Liver (tissue), 9 donors: Measurements from ENCODE around the gene DLK1. TPM values are rescaled to one million over a fixed set of nuclear protein-coding genes. Genes with fewer than 3 reads are reported as not detected.

Source experiments
- DNase-seq: peaks from one replicate; pipeline ENCODE4 v3.0.0-alpha.2; 2017; ENCODE audit warnings: low spot score
- H3K27ac ChIP-seq, 2 donors: one replicate each; pipeline ENCODE4 v1.7.0; 2013; ENCODE audit warnings: inconsistent platforms in 2 of 2, low read length in 2 of 2, control low read depth in 1 of 2, low read depth in 1 of 2, mild to moderate bottlenecking in 1 of 2
- H3K27me3 ChIP-seq, 4 donors: one replicate each; pipeline versions ENCODE4 v1.6.1 to v1.7.0; 2013; ENCODE audit warnings: low read length in 3 of 4, inconsistent platforms in 1 of 4, mild to moderate bottlenecking in 1 of 4, moderate library complexity in 1 of 4; ENCODE audit not compliant: control insufficient read depth in 4 of 4, insufficient read depth in 4 of 4
- H3K36me3 ChIP-seq, 4 donors: one replicate each; pipeline versions ENCODE4 v1.6.1 to v1.7.0; 2013; ENCODE audit warnings: low read length in 3 of 4, mild to moderate bottlenecking in 3 of 4, low read depth in 1 of 4, moderate library complexity in 1 of 4; ENCODE audit not compliant: control insufficient read depth in 4 of 4, insufficient read depth in 3 of 4
- H3K4me1 ChIP-seq, 4 donors: one replicate each; pipeline versions ENCODE4 v1.6.1 to v1.7.0; 2013; ENCODE audit warnings: low read length in 3 of 4, mild to moderate bottlenecking in 3 of 4, moderate library complexity in 1 of 4; ENCODE audit not compliant: control insufficient read depth in 4 of 4, insufficient read depth in 4 of 4
- H3K4me3 ChIP-seq, 3 donors: one replicate each; pipeline versions ENCODE4 v1.6.1 to v1.7.0; 2013; ENCODE audit warnings: low read length in 3 of 3, control low read depth in 1 of 3, low read depth in 1 of 3, mild to moderate bottlenecking in 1 of 3
- H3K9ac ChIP-seq, 2 donors: one replicate each; pipeline ENCODE4 v1.7.0; 2013; ENCODE audit warnings: low read length in 2 of 2, mild to moderate bottlenecking in 2 of 2, moderate library complexity in 2 of 2, control low read depth in 1 of 2, low read depth in 1 of 2
- H3K9me3 ChIP-seq, 4 donors: one replicate each; pipeline versions ENCODE4 v1.6.1 to v1.7.0; 2013; ENCODE audit warnings: low read length in 3 of 4; ENCODE audit not compliant: control insufficient read depth in 4 of 4
- EGR1 ChIP-seq, 2 donors: IDR thresholded peaks; 2 replicates each; pipeline ENCODE4 v1.6.1; 2016 to 2018; ENCODE audit warnings: antibody characterized with exemption in 2 of 2, low read depth in 2 of 2
- FOXA1 ChIP-seq: IDR thresholded peaks from 2 replicates; pipeline ENCODE4 v1.6.1; 2016; ENCODE audit warnings: antibody characterized with exemption
- FOXA2 ChIP-seq: IDR thresholded peaks from 2 replicates; pipeline ENCODE4 v1.6.1; 2016; ENCODE audit warnings: antibody characterized with exemption
- HNF4A ChIP-seq, 2 donors: conservative IDR thresholded peaks; 2 replicates each; pipeline ENCODE4 v1.6.1; 2016; ENCODE audit warnings: antibody characterized with exemption in 2 of 2, mild to moderate bottlenecking in 2 of 2
- HNF4G ChIP-seq: IDR thresholded peaks from 2 replicates; pipeline ENCODE4 v1.6.1; 2016; ENCODE audit warnings: antibody characterized with exemption
- JUND ChIP-seq, 2 donors: IDR thresholded peaks; 2 replicates each; pipeline ENCODE4 v1.6.1; 2016; ENCODE audit warnings: antibody characterized with exemption in 2 of 2
- NR2F2 ChIP-seq: IDR thresholded peaks from 2 replicates; pipeline ENCODE4 v1.6.1; 2016; ENCODE audit warnings: antibody characterized with exemption
- RAD21 ChIP-seq, 2 donors: IDR thresholded peaks; 2 replicates each; pipeline ENCODE4 v1.6.1; 2016; ENCODE audit warnings: antibody characterized with exemption in 2 of 2, mild to moderate bottlenecking in 2 of 2
- RXRA ChIP-seq, 2 donors: IDR thresholded peaks; 2 replicates each; pipeline ENCODE4 v1.6.1; 2017 to 2018; ENCODE audit warnings: antibody characterized with exemption in 2 of 2, mild to moderate bottlenecking in 1 of 2
- SP1 ChIP-seq: IDR thresholded peaks from 2 replicates; pipeline ENCODE4 v1.6.1; 2018; ENCODE audit warnings: antibody characterized with exemption, mild to moderate bottlenecking
- TAF1 ChIP-seq: conservative IDR thresholded peaks from 2 replicates; pipeline ENCODE4 v1.6.1; 2016; ENCODE audit warnings: antibody characterized with exemption, mild to moderate bottlenecking
- WGBS: extraction: QIAGEN DNeasy Blood & Tissue Kit; methylation state at CpG from one replicate; pipeline ENCODE4 v1.1.7; 2013; 5-methylcytosine and 5-hydroxymethylcytosine counted together
- polyA plus RNA-seq, 2 donors: library from polyadenylated mRNA; stranded (reverse) in 1 of 2; unstranded in 1 of 2; fragments of 200-250 nt in 1 of 2; fragments of >200 nt in 1 of 2; fragmentation: Nextera tagmentation in 1 of 2; extraction: Ambion mirVana in 1 of 2; gene quantifications; one replicate each; pipeline versions ENCODE4 v1.2.1 to v1.2.3, GENCODE V29; 2013 to 2015
- total RNA-seq, 2 donors: library from RNA; depleted of rRNA; stranded (reverse); fragments of >200 nt; gene quantifications; one replicate each; pipeline ENCODE4 v1.2.3, GENCODE V29; 2014
- TF ChIP-seq, protein P1 (sequence below): IDR thresholded peaks from 2 replicates; pipeline ENCODE4 v1.6.1; 2016; ENCODE audit warnings: antibody characterized with exemption, mild to moderate bottlenecking
- TF ChIP-seq, protein P2 (sequence below): fragments of 150-350 bp; IDR thresholded peaks from 2 replicates; pipeline ENCODE4 v1.5.1; 2017; ENCODE audit warnings: improper control_type of control experiment, low read depth, low read length; ENCODE audit not compliant: missing input control
- TF ChIP-seq, protein P3 (sequence below): IDR thresholded peaks from 2 replicates; pipeline ENCODE4 v1.6.1; 2016; ENCODE audit warnings: antibody characterized with exemption
- donor health status: healthy.
- donor health status: healthy.
- donor health status: healthy.
- donor health status: healthy.
- donor health status: healthy.

Gene DLK1
- total and polyA plus RNA-seq, 4 donors: 0.42 to 331 (median 1.8) TPM; not detected in 1

DNA sequence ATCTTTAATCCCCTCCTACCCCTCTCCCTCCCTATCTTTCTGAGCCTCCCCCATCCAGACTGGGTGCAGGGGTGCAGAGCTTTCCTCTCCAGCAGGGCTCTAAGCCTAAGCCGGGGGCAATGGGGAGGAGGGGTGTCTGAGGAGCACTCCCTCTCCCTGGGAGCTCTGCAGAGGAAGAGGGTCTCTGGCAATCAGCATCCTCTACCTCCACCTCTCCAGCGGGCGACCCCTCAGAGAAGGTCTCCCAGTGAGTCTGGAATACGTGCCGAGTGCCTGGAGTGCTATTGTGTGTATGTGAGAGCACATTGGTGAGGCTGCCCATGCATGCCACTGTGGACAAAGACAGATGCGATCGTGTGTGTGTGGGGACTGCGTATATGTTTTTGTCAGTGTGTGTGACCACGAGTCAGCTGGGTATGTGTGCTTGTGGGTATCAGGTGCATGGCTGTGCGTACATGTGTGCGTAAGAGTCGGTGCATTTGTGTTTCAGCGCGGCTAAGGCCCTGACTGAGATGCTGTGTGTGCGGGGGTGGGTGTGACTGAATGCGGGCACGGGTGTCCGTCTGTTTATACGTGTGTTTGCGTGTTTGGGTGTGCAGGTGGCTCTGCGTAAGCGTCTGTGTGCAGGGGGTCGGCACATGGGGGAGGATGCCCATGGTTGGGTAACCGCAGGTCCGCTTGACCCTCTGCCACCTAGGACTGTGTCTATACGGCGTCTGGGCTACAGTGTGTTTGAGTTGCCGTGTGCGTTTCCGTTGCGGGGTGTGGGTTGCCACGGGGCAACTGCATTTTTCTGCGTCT, 905 bp upstream of the DLK1 start:
- Histone ChIP-seq H3K9ac (no peak overlapping the region), H3K4me1 (no peaks in the 10 kb centered on the region), H3K27me3 (peaks cover 0 to 16% (median 6%) of the 10 kb centered on the region in 4 donors), H3K36me3 (no peaks in the 10 kb centered on the region), H3K27ac (no peak overlapping the region), H3K4me3 (no peak overlapping the region), H3K9me3 (no peaks in the 10 kb centered on the region)
- TF ChIP-seq, protein P1, sequence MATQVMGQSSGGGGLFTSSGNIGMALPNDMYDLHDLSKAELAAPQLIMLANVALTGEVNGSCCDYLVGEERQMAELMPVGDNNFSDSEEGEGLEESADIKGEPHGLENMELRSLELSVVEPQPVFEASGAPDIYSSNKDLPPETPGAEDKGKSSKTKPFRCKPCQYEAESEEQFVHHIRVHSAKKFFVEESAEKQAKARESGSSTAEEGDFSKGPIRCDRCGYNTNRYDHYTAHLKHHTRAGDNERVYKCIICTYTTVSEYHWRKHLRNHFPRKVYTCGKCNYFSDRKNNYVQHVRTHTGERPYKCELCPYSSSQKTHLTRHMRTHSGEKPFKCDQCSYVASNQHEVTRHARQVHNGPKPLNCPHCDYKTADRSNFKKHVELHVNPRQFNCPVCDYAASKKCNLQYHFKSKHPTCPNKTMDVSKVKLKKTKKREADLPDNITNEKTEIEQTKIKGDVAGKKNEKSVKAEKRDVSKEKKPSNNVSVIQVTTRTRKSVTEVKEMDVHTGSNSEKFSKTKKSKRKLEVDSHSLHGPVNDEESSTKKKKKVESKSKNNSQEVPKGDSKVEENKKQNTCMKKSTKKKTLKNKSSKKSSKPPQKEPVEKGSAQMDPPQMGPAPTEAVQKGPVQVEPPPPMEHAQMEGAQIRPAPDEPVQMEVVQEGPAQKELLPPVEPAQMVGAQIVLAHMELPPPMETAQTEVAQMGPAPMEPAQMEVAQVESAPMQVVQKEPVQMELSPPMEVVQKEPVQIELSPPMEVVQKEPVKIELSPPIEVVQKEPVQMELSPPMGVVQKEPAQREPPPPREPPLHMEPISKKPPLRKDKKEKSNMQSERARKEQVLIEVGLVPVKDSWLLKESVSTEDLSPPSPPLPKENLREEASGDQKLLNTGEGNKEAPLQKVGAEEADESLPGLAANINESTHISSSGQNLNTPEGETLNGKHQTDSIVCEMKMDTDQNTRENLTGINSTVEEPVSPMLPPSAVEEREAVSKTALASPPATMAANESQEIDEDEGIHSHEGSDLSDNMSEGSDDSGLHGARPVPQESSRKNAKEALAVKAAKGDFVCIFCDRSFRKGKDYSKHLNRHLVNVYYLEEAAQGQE: no peak
- TF ChIP-seq, protein P2, sequence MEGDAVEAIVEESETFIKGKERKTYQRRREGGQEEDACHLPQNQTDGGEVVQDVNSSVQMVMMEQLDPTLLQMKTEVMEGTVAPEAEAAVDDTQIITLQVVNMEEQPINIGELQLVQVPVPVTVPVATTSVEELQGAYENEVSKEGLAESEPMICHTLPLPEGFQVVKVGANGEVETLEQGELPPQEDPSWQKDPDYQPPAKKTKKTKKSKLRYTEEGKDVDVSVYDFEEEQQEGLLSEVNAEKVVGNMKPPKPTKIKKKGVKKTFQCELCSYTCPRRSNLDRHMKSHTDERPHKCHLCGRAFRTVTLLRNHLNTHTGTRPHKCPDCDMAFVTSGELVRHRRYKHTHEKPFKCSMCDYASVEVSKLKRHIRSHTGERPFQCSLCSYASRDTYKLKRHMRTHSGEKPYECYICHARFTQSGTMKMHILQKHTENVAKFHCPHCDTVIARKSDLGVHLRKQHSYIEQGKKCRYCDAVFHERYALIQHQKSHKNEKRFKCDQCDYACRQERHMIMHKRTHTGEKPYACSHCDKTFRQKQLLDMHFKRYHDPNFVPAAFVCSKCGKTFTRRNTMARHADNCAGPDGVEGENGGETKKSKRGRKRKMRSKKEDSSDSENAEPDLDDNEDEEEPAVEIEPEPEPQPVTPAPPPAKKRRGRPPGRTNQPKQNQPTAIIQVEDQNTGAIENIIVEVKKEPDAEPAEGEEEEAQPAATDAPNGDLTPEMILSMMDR: no peak
- TF ChIP-seq HNF4G (no peak), HNF4A (conservative IDR thresholded peaks at IDR 0.05) (no peak), JUND (IDR thresholded peaks at IDR 0.05) (no peak), RAD21 (IDR thresholded peaks at IDR 0.05) (no peak), TAF1 (no peak), SP1 (no peak), FOXA2 (no peak)
- TF ChIP-seq, protein P3, sequence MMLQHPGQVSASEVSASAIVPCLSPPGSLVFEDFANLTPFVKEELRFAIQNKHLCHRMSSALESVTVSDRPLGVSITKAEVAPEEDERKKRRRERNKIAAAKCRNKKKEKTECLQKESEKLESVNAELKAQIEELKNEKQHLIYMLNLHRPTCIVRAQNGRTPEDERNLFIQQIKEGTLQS: no peak
- DNase-seq: no peak
- 89% methylated on average over 33 of the region's 33 CpGs for WGBS

DNA sequence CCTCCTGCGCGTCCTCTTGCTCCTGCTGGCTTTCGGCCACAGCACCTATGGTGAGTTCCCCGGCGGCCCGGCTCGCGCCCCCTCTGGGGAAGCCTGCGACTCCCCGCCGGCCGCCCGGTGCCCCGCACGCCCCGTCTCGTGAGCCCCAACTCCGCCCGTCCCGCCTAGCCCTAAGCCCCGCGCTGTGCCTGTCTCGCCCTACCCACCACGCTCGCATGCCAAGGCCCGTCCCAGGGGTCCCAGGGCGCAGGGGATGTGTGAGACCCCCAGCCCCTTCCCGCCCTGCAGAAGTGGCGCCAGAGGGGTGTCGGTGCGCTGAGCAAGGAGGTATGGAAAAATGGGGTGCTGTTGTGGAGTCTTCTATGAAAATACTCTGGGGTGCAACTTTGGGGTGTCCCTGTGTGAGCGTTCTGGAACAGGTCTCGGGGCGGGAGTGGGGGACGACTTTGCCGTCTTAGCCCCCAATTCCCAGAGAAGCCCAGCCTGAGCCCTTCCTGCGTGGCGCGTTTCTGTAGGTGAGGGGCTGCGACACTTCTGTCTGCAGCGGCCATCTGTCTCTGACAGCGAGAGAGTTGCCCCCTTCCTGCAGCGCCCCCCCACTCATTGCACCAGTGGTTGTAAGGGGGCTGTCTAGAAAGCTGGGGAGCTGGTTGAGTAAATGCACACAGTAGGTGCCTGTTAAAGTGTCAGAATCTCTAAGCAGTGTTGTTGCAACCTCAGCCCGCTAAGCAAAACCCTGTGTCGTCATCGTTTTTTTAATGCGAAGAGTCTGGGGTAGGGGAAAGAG, 587 bp downstream of the DLK1 start:
- H3K4me3 ChIP-seq: no peak overlapping the region
- H3K9me3 ChIP-seq: no peaks in the 10 kb centered on the region
- H3K27ac ChIP-seq: no peak overlapping the region
- WGBS: 10% methylated on average over 47 of the region's 47 CpGs
- no peaks in the 10 kb centered on the region for H3K36me3 ChIP-seq
- peaks cover 0 to 16% (median 6%) of the 10 kb centered on the region in 4 donors for H3K27me3 ChIP-seq
- DNase-seq: no peak
- H3K4me1 ChIP-seq: no peaks in the 10 kb centered on the region
- TF ChIP-seq EGR1 (IDR thresholded peaks at IDR 0.05; ENCODE audit: low read depth in 2 of 2) (no peak), RXRA (IDR thresholded peaks at IDR 0.05) (no peak), NR2F2 (no peak), JUND (IDR thresholded peaks at IDR 0.05) (no peak), RAD21 (IDR thresholded peaks at IDR 0.05) (no peak), HNF4A (conservative IDR thresholded peaks at IDR 0.05) (no peak), FOXA1 (no peak), TAF1 (no peak), HNF4G (no peak)
- TF ChIP-seq, protein P3: no peak
- TF ChIP-seq, protein P1: no peak
- TF ChIP-seq, protein P2: no peak
- no peak overlapping the region for H3K9ac ChIP-seq
